T-helper 9 cell (primary cell): ENCODE data around the gene ARL6IP4.
A peak's percentile ranks its signal among the peaks of the same experiment; 100 is the strongest.

Experiments used
- DNase-seq: peaks from one replicate; pipeline ENCODE4 v3.0.0-alpha.2; 2020

Gene ARL6IP4

DNA sequence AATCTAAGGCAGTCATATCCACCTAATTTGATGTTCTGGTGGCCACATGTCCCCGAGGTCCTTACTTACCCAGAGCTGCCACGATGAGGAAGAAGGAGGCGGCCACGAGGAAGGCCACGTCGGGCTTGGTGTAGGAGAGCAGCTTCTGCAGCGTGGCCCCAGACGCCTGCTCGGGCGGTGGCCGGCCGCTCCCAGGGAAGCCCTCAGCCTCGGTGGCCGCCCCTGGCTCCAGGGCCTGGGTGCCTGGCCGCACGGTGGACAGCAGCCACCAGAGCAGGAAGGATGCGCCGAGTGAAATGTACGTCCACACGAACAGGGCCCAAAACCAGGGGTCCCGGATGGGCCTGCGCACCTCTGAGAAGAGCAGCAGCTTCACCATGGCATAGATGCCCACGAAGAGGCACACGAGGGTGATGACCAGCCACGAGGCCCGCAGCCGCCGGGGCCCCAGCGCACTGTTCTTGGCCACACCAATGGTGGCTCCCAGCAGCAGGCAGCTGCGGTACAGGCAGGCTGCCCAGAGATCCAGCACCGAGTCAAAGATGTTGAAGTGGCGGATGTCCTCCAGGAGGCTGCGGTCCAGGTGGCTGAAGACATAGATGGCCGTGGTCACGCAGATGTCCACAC, 20.8 kb upstream of the ARL6IP4 start:
- no peak for DNase-seq

DNA sequence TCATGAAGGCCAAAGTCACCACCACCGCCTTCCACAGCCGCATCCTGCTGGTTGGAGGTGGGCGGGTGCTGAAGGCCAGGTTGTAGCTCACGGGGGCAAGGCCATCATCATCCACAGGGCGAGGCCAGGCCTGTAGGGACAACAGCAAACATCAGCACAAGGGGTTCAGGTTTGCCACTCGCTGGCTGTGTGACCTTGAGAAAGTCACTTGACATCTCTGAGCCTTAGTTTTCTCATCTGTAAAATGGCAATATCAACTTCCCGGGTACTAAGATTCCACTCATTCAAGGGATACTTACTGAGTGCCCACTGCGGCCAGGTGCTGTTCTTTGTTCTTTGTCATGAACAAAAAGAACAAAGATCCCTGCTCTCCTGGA, 20.3 kb upstream of the ARL6IP4 start:
- no peak for DNase-seq

DNA sequence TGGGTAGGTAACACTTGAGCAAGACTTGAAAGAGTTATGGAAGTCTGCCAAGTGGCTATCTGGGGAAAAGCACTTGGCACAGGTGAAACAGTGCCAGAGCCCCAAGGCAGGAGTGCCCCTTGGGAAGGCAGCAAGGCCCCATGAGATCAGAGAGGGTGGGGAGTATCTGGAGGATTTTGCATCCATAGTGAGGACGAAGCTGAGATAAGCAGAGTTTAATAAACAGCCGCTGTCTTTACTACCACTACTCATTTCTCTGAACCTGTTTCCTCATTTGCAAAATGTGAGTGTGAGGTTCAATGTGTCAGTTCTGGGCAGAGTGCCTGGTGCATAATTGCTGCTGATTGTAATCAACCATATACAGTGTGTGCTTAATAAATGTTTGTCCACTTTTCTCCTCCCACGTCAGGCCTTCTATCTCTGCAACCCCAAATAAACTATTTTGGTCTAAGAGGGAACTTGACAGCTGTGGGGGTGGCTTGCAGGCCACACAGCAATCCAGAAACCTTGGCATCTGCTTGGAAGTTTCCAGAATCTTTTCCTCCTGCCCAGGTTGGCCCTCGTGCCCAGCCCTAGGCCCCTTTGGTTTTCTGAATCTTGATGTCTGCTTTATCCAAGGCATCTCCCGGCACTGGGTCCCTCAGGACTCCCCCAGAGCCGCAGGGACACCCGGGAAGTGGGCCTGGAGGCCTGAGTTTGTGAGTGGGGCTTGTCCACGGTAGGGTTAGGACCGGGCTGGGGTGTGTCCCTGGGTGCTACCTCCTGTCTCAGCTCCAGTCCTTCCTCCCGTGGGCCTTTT, 18.8 kb upstream of the ARL6IP4 start:
- no peak for DNase-seq

DNA sequence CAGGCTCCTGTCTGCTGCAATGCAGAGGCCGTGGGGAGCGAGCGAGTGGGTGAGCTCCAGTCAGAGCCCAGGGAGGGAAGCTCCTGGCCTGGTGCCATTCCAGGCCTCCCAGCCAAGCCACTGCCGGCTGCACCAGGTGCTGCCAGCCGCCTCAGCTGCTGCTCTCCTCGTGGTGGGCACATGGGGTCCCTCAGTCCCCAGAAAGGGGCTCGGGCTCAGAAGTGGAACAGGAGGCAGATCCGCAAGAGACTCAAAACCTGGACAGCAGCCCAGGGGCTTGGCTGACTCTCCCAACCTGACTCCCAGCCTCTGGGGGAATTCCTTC, 16.6 kb upstream of the ARL6IP4 start:
- DNase-seq = no peak

DNA sequence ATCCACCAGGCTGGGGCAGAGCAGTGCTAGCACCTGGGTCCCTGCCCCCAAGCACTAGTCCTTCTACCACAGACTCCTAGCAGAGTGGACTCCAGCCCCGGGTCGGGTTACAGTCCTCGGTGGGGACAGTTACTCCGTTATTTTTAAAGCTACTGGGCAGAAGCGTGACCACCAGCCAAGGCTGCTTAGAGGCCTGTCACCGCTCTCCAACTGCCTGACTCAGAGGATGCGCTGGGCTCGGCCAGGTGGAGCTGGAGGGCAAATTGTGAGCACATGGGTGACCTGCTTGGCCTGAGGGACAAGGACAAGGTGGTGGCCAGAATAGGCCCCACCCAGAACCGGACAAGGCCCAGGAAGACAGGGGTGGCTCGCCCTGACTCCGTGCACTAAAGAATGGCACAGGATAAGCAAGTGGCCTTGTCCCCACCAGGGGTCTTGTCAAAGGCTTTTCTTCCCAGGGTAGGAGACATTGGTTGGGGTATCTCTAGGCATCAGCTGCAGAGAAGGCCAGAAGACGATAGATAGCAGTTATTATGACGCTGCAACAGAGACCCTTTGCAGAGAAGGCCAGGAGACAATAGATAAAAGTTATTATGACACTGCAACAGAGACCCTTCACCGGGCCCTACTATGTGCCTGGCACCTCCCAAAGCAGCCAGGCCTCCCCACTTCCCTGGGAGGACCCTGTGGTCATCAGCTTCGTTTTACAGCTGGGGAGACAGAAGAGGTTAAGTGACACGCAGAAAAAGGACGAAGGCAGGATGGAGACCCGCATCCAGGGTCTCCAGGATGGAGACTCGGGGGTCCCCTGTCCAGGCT, 15.8 kb upstream of the ARL6IP4 start:
- DNase-seq = no peak

DNA sequence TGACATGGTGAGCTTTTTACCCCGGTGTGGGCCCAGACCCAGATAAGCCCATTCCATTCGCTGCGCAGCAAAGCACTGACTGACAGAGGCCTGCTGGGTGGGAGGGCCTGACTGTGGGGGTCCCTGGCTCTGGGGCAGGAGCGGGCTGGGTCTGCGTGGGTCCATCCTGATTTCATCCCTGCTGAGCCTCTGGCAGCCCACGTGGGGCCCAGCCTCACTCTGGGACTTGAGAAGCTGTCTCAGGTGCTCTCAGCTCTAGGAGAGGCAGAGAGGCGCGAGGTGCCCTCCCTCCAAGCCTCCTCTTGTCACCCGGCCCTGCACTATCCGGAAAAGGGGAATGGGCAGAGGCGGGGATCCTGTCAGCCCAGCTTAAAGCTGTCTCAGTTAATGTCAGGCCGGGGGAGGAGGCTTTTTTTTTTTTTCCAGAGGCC, 15.1 kb upstream of the ARL6IP4 start:
- no peak for DNase-seq

DNA sequence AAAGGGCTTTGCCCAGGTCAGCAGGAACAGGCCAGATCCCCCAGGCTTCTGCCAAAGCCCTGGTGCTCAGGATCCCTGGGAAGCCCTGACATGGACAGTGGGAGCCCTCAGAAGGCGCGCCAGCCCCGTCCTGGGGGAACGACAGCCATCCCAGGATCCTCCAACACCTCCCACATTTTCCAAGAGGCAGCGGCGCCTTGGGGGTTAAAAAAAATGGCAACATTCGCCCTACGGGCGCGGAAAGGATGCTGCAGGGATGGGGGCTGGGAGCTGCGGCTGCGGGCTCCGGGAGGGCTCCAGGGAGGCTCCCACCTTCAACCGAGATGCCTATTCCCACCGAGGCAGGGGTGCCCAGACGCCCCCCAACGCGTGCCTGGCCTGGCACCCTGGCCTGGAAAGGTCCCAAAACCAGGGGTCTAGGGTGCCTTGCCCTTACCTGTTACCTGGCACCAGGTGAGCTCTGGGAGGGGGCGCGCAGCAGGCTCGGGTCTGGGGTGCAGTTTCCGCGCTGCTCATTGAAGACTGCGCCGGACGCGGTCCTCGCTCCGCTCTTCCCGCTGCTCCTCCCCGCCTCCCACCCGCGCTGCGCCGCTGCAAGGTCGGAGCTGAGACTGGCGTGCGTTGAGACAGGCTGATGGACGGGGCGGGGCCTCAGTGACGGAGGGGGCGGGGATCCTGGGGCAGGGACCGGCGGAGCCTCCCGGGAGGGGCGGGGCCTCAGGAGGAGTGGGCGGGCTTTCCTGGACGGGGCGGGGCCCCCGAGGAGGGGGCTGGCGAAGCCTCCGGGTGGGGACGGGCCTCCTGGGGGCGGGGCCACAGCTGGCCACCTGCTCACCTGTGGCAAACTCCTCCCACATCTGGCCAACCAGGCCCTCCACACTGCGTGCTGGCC, 14.4 kb upstream of the ARL6IP4 start, which contains the start of gene ABCB9:
TSS of gene ABCB9 (minus strand) at position 613 of the 892 bp plus-strand sequence. CDS start 6,228 bp downstream, outside the sequence.
- DNase-seq = peak; percentile 98

DNA sequence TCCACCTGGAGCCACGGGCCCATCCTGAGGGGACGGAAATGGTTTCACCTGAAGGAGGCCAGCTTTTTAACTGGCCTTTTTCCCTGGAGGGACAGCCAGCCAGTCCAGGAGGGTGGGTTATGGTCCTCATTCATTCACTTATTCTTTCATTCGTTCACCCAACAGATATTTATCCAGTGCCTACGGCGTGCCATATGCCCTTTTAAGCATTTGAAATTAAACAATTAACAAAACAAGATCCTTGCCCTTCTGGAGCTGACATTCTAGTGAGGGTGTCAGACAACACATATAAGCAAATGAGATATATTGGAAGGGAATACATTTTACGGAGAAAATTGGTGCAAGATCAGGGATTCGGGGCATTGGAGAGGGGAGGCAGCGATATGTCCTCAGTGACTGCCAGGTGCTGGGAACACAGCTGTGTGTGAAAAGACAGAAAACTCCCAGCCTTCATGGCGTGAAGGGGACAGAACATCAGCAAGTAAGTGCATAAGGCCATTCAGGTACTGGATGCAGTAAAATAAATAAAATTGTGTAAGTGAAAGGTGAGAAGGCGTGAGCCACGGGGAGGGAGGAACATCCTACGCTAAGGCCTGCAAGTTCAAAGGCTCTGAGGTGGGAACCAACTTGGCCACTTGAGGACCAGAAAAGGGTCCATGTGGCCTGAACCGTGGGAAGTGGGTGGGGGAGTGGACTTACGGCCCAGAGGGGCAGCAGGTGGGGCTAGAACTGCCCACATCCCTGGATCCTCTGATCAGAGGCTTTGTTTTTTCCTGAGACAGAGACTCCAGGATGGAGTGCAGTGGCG, 13.5 kb upstream of the ARL6IP4 start:
- DNase-seq = no peak

DNA sequence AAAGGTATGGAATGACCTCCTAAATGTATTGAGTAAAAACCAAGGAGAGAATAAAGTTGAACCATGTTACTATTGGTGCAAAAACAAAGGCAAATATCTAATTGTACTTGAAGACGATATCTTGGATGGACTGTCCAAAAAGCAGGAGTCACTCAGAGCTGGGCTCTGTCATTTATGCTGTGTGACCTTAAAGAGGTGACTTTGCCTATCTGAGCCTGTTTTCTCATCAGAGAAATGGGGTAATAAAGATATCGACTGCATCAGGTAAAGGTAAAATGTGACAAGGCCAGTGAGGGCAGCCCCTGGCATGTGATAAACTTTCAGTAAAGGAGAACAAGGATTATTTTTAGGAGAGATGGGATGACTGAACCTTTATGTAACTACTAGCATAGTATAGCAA, 12.4 kb upstream of the ARL6IP4 start:
- no peak for DNase-seq

DNA sequence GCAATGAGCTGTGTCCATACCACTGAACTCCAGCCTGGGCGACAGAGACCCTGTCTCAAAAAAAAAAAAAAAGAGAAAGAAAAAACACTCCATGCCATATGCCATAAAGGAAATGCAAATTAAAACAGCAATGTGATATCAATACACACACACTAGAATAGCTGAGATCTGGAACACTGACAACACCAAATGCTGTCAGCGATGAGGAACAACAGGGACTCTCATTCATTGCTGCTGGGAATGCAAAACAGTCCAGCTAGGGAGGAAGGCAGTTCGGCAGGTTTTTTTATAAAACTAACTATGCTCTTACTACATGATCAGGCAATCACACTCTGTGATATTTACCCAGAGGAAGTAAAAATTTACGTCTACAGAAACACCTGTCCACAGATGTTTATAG, 10.8 kb upstream of the ARL6IP4 start:
- no peak for DNase-seq

DNA sequence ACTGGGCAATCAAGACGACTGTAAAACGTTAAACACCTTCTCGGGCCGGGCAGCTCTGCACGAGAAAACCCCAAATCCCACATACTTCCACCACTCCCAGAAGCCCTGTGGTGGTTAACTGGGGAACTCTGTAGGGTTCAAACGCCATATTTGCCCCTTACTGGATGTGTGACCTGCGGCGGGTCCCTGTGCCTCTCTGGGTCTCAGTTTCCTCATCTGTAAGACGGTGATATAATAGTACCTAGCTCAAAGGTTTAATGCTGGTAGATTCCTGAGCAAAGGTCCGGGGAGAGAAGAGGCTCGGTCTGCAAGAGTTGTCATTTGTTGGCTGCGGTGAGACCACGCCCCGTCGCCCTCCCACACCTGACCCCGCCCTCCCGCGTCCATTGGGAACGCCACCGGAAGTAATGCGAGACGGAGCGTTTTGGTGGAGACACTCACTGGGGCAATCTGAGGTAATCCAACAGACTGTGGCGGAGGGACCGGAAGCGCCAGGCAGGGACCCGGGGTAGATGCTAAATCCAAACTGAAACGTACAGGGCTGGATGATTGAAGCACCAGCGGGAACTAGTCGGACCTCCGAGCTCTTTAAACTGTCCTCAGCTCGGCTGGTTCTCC, 6.1 kb upstream of the ARL6IP4 start:
- DNase-seq = peak; percentile 98

DNA sequence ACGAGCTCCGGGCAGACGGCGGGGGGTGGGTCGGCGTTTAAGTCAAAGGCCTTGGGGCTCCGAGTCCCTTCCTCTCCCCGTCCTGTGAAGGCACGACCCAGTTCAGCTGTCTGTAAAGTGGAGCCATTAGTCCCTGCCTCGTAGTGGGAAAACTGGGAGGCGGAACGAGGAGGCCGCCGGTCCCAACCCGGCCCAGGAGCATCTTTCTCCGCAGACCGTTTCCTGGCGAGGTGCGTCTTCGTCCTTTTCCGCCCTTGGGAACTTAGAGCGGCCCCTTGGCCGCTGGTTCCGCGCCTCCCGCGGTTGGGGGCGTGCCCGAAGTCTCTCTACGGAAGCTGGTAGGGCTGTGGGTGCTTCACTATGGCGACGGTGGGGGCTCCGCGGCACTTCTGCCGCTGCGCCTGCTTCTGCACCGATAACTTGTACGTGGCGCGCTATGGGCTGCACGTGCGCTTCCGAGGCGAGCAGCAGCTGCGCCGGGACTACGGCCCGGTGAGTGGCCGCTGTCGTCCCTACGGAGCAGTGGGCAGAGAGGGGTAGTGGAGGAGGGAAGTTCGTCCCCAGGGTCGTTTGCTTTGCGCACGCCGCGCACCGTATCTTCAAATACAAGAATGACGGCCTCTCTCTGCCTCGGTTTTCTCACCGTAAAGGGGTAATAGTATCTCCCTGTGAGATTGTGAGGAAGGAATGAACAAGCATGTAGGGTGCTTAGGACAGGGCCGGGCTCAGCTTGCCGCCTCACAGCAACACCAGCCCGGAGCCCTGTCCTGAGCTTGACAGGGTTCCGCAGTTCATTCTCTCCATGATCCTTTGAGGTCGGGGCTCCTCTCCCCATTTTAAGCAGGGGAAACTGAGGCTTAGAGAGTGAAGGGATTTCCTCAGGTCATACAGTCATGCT, 5.3 kb upstream of the ARL6IP4 start, which contains the start of gene OGFOD2:
TSS of gene OGFOD2 (plus strand) at position 353 of the 898 bp plus-strand sequence. CDS start at position 361, 8 bp downstream.
- DNase-seq = peak; percentile 88

DNA sequence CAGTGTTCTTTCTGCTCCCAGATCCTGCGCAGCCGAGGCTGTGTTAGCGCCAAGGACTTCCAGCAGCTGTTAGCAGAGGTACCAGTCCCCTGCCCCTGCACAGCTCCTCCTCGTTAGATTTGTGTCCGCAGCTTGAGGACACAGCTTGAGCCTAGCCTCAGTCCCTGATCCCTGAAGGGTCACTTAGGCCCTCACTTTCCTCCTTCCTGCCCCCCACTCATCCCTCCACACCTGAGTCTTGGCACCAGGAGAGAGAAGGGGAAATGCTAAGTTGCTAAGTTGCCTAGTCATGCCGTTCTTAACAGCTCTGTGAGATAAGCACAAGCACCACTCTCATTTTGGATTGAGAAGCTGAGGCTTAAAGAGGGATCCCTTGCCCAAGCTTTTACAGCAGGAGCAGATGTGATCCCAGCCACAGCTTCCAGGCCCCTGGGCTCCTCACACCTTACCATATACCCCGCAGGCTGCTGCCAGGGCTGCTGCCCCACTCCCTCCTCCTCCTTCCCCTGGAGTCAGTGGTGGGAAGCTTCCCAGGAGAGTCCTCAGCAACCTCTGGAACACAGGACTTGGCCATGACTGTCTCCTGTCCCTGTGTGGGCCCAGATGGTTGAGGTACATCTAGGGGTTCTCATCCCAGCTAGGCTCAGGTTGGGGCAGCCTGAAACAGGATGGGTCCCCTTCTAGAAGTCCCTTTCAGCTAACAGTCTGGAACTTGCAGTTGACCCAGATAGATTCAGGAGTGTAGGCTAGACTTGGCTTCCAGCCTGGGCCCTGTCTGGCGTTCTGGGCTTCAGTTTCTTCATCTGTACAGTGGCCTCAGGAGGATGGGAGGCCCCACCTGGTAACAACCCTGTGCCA, 4.5 kb upstream of the ARL6IP4 start:
- DNase-seq = no peak

DNA sequence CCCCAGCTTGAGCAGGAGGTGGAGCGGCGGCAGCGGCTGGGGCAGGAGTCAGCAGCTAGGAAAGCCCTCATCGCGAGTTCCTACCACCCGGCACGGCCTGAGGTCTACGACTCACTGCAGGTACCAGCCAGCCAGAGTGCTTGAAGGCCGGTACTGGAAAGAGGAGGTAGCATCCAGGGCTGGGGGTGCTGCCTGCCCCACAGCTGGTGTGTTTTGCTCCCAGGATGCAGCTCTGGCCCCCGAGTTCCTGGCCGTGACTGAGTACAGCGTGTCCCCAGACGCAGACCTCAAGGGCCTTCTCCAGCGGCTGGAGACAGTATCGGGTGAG, 3.9 kb upstream of the ARL6IP4 start:
- DNase-seq = no peak

DNA sequence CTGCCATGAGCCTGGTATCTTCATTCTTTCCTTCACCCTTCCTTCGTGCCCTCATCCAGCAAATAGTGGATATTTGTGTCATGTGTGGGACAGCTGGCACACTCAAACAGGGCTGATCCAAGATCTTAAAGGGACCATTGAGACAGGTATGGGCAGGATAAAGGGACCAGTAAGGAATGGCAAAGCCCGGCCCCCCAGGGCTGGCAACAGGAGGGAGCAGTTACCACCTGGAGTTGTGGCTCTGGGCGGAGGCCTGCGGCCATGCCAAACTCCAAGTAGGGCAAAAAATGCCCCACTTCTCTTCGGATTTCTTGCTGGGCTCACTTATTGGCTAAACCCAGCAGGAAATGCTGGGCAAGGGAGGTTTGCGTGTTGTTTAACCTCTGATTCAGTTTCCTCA, 3.3 kb upstream of the ARL6IP4 start:
- DNase-seq = no peak

DNA sequence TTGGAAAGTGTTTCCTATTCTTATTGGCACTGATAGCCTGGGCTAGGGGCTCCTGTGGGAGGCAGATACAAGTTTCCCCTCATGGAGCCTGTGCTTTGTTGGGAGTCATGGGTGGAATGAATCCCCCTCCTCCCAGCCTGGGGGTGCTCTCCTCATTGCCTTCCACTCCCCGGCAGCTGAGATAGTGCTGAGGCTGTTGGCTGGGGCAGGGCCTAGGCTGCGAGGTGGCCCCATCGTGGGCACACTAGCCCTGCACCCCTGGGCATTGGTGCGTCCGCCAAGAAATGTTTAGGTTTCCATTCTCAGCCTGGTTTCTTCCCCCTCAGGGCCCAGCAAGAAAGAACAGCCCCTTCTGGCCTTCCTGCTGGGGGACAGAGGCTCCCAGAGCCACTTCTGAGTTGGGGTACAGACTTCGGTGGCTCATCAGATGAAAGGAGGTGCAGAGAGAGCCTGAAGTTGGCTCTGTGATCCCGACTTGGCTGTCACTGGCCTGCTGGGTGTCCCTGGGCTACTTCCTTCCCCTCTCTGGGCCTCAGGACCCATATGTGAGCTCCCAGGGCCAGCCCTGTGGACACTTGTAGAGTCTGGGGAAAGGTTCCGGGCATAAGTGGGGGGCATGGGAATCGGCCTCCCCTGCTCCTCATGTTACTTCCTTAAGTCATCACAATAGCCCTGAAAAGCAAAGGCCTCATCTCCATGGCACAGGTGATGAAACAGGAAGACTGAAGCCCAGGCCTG, 2.7 kb upstream of the ARL6IP4 start:
- DNase-seq = no peak

DNA sequence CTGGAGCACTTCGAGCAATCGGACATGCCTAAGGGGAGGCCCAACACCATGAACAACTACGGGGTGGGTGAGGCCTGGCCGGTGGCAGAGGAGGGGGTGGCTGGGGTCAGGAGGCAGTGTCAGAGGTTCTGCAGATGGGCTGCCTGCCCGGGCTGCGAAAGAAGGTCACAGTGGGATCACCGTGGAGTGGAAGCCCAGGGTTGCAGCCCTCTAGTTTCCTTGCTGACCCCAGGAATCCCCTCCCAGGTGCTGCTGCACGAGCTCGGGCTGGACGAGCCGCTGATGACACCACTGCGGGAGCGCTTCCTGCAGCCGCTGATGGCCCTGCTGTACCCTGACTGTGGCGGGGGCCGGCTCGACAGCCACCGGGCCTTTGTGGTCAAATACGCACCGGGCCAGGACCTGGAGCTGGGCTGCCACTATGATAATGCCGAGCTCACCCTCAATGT, 1.9 kb upstream of the ARL6IP4 start:
- DNase-seq = no peak
